ENCODE data around the gene COX10. TPM values are rescaled to one million over a fixed set of nuclear protein-coding genes. Genes with fewer than 3 reads are reported as not detected.

Gene COX10
- total RNA-seq, 1 experiment from 2014 or later, result 13.4 TPM

DNA sequence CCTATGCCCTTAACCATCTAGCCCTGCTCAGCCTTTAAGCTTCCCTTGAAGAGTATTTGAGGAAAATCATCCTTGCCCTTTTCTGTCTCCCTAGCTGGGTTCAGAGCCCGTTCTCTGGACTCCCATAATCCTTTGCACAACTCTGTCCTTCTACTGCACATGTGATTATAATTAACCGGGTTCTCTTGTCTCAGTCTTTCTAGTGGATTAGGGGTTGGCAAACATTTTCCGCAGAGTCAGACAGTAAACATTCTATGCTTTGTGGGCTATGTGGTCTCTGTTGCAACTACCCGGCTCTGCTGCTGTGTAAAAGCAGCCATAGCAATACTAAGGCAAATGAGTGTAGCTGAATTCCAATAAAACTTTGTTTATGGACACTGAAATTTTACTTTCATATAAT is 87.4 kb downstream of the COX10 start:
- Histone ChIP-seq H3K36me3 (ENCODE audit: control insufficient read depth, insufficient read depth, low read length) (no peaks in the 10 kb centered on the region), H3K27me3 (ENCODE audit: control insufficient read depth, insufficient read depth, low read length) (no peaks in the 10 kb centered on the region), H3K27ac (ENCODE audit: low read length) (no peak overlapping the region), H3K4me1 (ENCODE audit: control insufficient read depth, insufficient read depth, low read length) (no peaks in the 10 kb centered on the region), H3K4me3 (ENCODE audit: low read depth in 2 of 2, low read length in 2 of 2) (no peak overlapping the region), H3K9me3 (ENCODE audit: control insufficient read depth, insufficient read depth, low read depth, low read length) (no peaks in the 10 kb centered on the region)
- POLR2A ChIA-PET, result no interaction called here
- no peak for DNase-seq (ENCODE audit: low read depth, low spot score)
- intact Hi-C loops (cut with micrococcal nuclease; ENCODE audit: unreplicated experiment) (no loop called here), in situ Hi-C loops (cut with HindIII; ENCODE audit: low pct_unique_long_range_greater_than_20kb, low sequenced_read_pairs) (no loop called here)
- BruUV-seq (replicated peaks), result no TSS peak
- TF ChIP-seq SIN3A (IDR thresholded peaks at IDR 0.05; ENCODE audit: borderline replicate concordance, insufficient read depth, low read depth, low read length) (no peak), TCF7L2 (IDR thresholded peaks at IDR 0.05; ENCODE audit: low read depth, low read length) (no peak)
- ATAC-seq, result no peak
- CTCF ChIA-PET, result no interaction called here

- CTCF ChIA-PET, result no interaction called here
Observed at GRCh38 chr17:14157822-14158221, 88.5 kb downstream of the COX10 start.

More at GRCh38 chr17:14157822-14158221, 88.5 kb downstream of the COX10 start:
- POLR2A ChIA-PET, result no interaction called here
- H3K27me3 ChIP-seq (ENCODE audit: control insufficient read depth, insufficient read depth, low read length), result no peaks in the 10 kb centered on the region
- no TSS peak for BruUV-seq (replicated peaks)
- no peaks in the 10 kb centered on the region for H3K9me3 ChIP-seq (ENCODE audit: control insufficient read depth, insufficient read depth, low read depth, low read length)
- no peak for ATAC-seq
- TF ChIP-seq REST (IDR thresholded peaks at IDR 0.05; ENCODE audit: insufficient read depth in 1 of 2, low read depth in 2 of 2, low read length in 1 of 2), result no peak
- TF ChIP-seq SIN3A (IDR thresholded peaks at IDR 0.05; ENCODE audit: borderline replicate concordance, insufficient read depth, low read depth, low read length), result no peak
- no peak for TF ChIP-seq POLR2AphosphoS5 (IDR thresholded peaks at IDR 0.05; ENCODE audit: low read depth, low read length)
- TF ChIP-seq TCF7L2 (IDR thresholded peaks at IDR 0.05; ENCODE audit: low read depth, low read length), result no peak
- TF ChIP-seq, protein P1, sequence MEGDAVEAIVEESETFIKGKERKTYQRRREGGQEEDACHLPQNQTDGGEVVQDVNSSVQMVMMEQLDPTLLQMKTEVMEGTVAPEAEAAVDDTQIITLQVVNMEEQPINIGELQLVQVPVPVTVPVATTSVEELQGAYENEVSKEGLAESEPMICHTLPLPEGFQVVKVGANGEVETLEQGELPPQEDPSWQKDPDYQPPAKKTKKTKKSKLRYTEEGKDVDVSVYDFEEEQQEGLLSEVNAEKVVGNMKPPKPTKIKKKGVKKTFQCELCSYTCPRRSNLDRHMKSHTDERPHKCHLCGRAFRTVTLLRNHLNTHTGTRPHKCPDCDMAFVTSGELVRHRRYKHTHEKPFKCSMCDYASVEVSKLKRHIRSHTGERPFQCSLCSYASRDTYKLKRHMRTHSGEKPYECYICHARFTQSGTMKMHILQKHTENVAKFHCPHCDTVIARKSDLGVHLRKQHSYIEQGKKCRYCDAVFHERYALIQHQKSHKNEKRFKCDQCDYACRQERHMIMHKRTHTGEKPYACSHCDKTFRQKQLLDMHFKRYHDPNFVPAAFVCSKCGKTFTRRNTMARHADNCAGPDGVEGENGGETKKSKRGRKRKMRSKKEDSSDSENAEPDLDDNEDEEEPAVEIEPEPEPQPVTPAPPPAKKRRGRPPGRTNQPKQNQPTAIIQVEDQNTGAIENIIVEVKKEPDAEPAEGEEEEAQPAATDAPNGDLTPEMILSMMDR (IDR thresholded peaks at IDR 0.05), result no peak
- DNase-seq (ENCODE audit: low read depth, low spot score), result no peak
- H3K4me3 ChIP-seq (ENCODE audit: low read depth in 2 of 2, low read length in 2 of 2), result no peak overlapping the region
- H3K36me3 ChIP-seq (ENCODE audit: control insufficient read depth, insufficient read depth, low read length), result no peaks in the 10 kb centered on the region
- in situ Hi-C loops (cut with HindIII; ENCODE audit: low pct_unique_long_range_greater_than_20kb, low sequenced_read_pairs) (no loop called here), intact Hi-C loops (cut with micrococcal nuclease; ENCODE audit: unreplicated experiment) (no loop called here)
- no peaks in the 10 kb centered on the region for H3K4me1 ChIP-seq (ENCODE audit: control insufficient read depth, insufficient read depth, low read length)
- no peak overlapping the region for H3K27ac ChIP-seq (ENCODE audit: low read length)
